Esophagus muscularis mucosa (tissue), 3 donors: ENCODE measurements around the gene MT1A.

Experiments
- POLR2A ChIP-seq: fragments of 450-650 bp; IDR thresholded peaks from one replicate; pipeline ENCODE4 v1.6.1; 2017; ENCODE audit warnings: antibody characterized with exemption, moderate library complexity, mild to moderate bottlenecking, low read depth
- POLR2AphosphoS5 ChIP-seq, 2 donors: sonication (generic); formaldehyde crosslinking; IDR thresholded peaks; one replicate each; pipeline ENCODE4 v1.6.1; 2017; ENCODE audit warnings: antibody characterized with exemption in 2 of 2
- TF ChIP-seq, protein P1 (sequence below), 3 experiments: fragments of 200-600 bp in 2 of 3; fragments of 450-650 bp in 1 of 3; sonication (generic) in 2 of 3; IDR thresholded peaks; one replicate each; pipeline ENCODE4 v1.5.1; 2017 to 2019; ENCODE audit warnings: antibody characterized with exemption in 3 of 3, mild to moderate bottlenecking in 2 of 3, moderate library complexity in 1 of 3

DNA sequence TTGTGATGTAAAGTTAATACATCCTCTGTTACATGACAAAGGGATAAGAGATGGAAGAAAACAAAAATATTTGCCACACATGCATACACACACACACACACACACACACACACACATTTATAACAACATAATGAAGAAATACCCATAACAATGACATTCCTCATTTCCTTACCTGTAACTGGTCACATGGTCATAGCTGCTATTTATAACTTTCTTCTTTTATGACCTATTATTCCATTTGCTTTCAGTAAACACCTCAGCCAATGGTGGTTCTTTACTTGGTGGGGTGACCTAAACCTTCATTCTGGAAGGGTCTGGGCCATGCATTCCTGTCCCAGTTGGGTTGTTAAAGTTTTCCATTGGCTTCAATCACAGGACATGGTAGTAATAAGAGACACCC, 24.8 kb upstream of the MT1A start:
- TF ChIP-seq, protein P1, sequence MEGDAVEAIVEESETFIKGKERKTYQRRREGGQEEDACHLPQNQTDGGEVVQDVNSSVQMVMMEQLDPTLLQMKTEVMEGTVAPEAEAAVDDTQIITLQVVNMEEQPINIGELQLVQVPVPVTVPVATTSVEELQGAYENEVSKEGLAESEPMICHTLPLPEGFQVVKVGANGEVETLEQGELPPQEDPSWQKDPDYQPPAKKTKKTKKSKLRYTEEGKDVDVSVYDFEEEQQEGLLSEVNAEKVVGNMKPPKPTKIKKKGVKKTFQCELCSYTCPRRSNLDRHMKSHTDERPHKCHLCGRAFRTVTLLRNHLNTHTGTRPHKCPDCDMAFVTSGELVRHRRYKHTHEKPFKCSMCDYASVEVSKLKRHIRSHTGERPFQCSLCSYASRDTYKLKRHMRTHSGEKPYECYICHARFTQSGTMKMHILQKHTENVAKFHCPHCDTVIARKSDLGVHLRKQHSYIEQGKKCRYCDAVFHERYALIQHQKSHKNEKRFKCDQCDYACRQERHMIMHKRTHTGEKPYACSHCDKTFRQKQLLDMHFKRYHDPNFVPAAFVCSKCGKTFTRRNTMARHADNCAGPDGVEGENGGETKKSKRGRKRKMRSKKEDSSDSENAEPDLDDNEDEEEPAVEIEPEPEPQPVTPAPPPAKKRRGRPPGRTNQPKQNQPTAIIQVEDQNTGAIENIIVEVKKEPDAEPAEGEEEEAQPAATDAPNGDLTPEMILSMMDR (IDR thresholded peaks at IDR 0.05) = no peak
- no peak for TF ChIP-seq POLR2A
- TF ChIP-seq POLR2AphosphoS5 (IDR thresholded peaks at IDR 0.05) = no peak
